Endothelial cell of umbilical vein (primary cell): ENCODE measurements around the gene STAT1. TPM values are rescaled to one million over a fixed set of nuclear protein-coding genes. Genes with fewer than 3 reads are reported as not detected.
A peak's percentile ranks its signal among the peaks of the same experiment; 100 is the strongest.

ENCODE experiments used
- BruUV-seq: library from RNA; stranded (reverse); fragments of 400-500 nt; replicated peaks from 2 replicates; lab custom pipeline; 2021; lab: Mats Ljungman, UMichigan
- CTCF ChIA-PET: fragments of 300-600, 350-600 bp; sonication (Branson Sonifier 250); formaldehyde crosslinking; loops from one replicate; lab custom pipeline; 2021; ENCODE audit warnings: antibody characterized with exemption, inconsistent platforms; lab: Charles Lee
- POLR2A ChIA-PET: fragments of 300-600, 350-600 bp; sonication (Branson Sonifier 250); formaldehyde crosslinking; loops from one replicate; lab custom pipeline; 2021; ENCODE audit warnings: antibody characterized with exemption, inconsistent platforms; lab: Charles Lee
- DNase-seq: peaks from one replicate; pipeline ENCODE4 v3.0.0-alpha.2; 2011; ENCODE audit warnings: low read depth, low spot score
- FAIRE-seq: peaks from 2 replicates; lab custom pipeline; 2011; peaks lifted over from hg19 to GRCh38; lab: Jason Lieb, UNC
- H2AFZ ChIP-seq: 2 replicates; pipeline ENCODE4 v1.6.0; 2012; ENCODE audit warnings: low read depth, low read length, control low read depth, inconsistent platforms
- H3K27ac ChIP-seq: 2 replicates; pipeline ENCODE4 v1.5.1; 2011; ENCODE audit warnings: low read depth, mild to moderate bottlenecking, control low read depth, low read length, moderate library complexity; ENCODE audit not compliant: insufficient read depth
- H3K27me3 ChIP-seq, 2 experiments: 2 replicates each; pipeline versions ENCODE4 v1.6.0 to v1.6.1; 2011; ENCODE audit warnings: low read length in 2 of 2, mixed read lengths in 1 of 2; ENCODE audit not compliant: control insufficient read depth in 2 of 2, insufficient read depth in 2 of 2
- H3K36me3 ChIP-seq, 2 experiments: 2 replicates in 1 of 2; 3 replicates in 1 of 2; pipeline ENCODE4 v1.5.1; 2011; ENCODE audit warnings: low read length in 2 of 2, mild to moderate bottlenecking in 1 of 2, moderate library complexity in 1 of 2; ENCODE audit not compliant: control insufficient read depth in 2 of 2, insufficient read depth in 2 of 2; ENCODE audit errors: extremely low read depth in 1 of 2
- H3K4me1 ChIP-seq: 3 replicates; pipeline ENCODE4 v1.5.1; 2011; ENCODE audit warnings: mild to moderate bottlenecking, low read length; ENCODE audit not compliant: control insufficient read depth, insufficient read depth; ENCODE audit errors: extremely low read depth
- H3K4me2 ChIP-seq: 2 replicates; pipeline ENCODE4 v1.6.1; 2011; ENCODE audit warnings: low read length, control low read depth, mixed read lengths; ENCODE audit not compliant: insufficient read depth
- H3K4me3 ChIP-seq, 3 experiments: fragments of 200-600 bp in 1 of 3; sonication (generic), shearing (Covaris generic) in 1 of 3; replicated peaks in 1 of 3; 2 replicates each; pipeline ENCODE4 v1.5.1; 2011 to 2016; ENCODE audit warnings: control low read depth in 3 of 3, low read length in 3 of 3, mild to moderate bottlenecking in 2 of 3, inconsistent platforms in 1 of 3, low read depth in 1 of 3, moderate library complexity in 1 of 3; ENCODE audit not compliant: insufficient read depth in 1 of 3
- H3K79me2 ChIP-seq: 2 replicates; pipeline ENCODE4 v1.6.0; 2012; ENCODE audit warnings: low read length, inconsistent platforms; ENCODE audit not compliant: control insufficient read depth, insufficient read depth
- H3K9ac ChIP-seq: replicated peaks from 2 replicates; pipeline ENCODE3; 2011; ENCODE audit warnings: low read length, control low read depth; ENCODE audit not compliant: insufficient read depth; ENCODE audit errors: extremely low read depth
- H3K9me1 ChIP-seq: replicated peaks from 3 replicates; pipeline ENCODE4 v1.6.0; 2011; ENCODE audit warnings: mild to moderate bottlenecking, low read length; ENCODE audit not compliant: control insufficient read depth, insufficient read depth; ENCODE audit errors: extremely low read depth
- H3K9me3 ChIP-seq: replicated peaks from 2 replicates; pipeline ENCODE4 v1.5.1; 2012; ENCODE audit warnings: low read length, inconsistent platforms; ENCODE audit not compliant: control insufficient read depth, insufficient read depth
- H4K20me1 ChIP-seq: replicated peaks from 2 replicates; pipeline ENCODE3; 2011; ENCODE audit warnings: mild to moderate bottlenecking, low read length; ENCODE audit not compliant: control insufficient read depth, insufficient read depth; ENCODE audit errors: extremely low read depth
- EZH2 ChIP-seq: IDR thresholded peaks from 2 replicates; pipeline ENCODE4 v1.6.1; 2012; ENCODE audit warnings: borderline replicate concordance, low read depth, mild to moderate bottlenecking, moderate library complexity, low read length, inconsistent platforms; ENCODE audit not compliant: severe bottlenecking
- FOS ChIP-seq: IDR thresholded peaks from 2 replicates; pipeline ENCODE4 v1.6.1; 2011; ENCODE audit warnings: mild to moderate bottlenecking, low read length, moderate library complexity, borderline replicate concordance; ENCODE audit not compliant: insufficient read depth
- GATA2 ChIP-seq: IDR thresholded peaks from 2 replicates; pipeline ENCODE4 v1.7.0; 2011; ENCODE audit warnings: low read depth, mild to moderate bottlenecking, moderate library complexity, mixed read lengths, low read length; ENCODE audit not compliant: insufficient read length, insufficient read depth
- JUN ChIP-seq: IDR thresholded peaks from 2 replicates; pipeline ENCODE4 v1.6.1; 2011; ENCODE audit warnings: borderline replicate concordance, low read depth; ENCODE audit not compliant: insufficient read length, insufficient read depth
- MYC ChIP-seq: IDR thresholded peaks from one replicate; pipeline ENCODE4 v1.6.1; 2011; ENCODE audit warnings: mild to moderate bottlenecking, low read depth, low read length
- POLR2A ChIP-seq: IDR thresholded peaks from 2 replicates; pipeline ENCODE4 v1.6.1; 2012; ENCODE audit warnings: low read depth, mild to moderate bottlenecking, control low read depth, low read length
- POLR2AphosphoS5 ChIP-seq: IDR thresholded peaks from 2 replicates; pipeline ENCODE4 v1.6.1; 2012; ENCODE audit warnings: low read depth, mild to moderate bottlenecking, control low read depth, low read length, moderate library complexity; ENCODE audit not compliant: insufficient read depth
- dilution Hi-C: fragments of 300-500 bp; cut with MboI; formaldehyde crosslinking; loops from one replicate; pipeline ENCODE4 v1.15.0; 2019; ENCODE audit warnings: low sequenced_read_pairs; ENCODE audit not compliant: extremely low pct_ligation_motif_present
- intact Hi-C: fragments of 100-400 bp; cut with micrococcal nuclease; formaldehyde crosslinking; loops from one replicate; pipeline ENCODE4 v1.10.0; 2022
- polyA plus RNA-seq, 4 experiments: library from polyadenylated mRNA; depleted of rRNA in 3 of 4; stranded (reverse) in 3 of 4; unstranded in 1 of 4; fragments of >200 nt; gene quantifications; 2 replicates each; pipeline versions ENCODE4 v1.2.1 to v1.2.3, GENCODE V29; 2011 to 2012; ENCODE audit warnings: missing spikeins in 1 of 4
- total RNA-seq: library from RNA; stranded (reverse); gene quantifications from 2 replicates; pipeline ENCODE4 v1.2.3, GENCODE V29; 2021
- TF ChIP-seq, protein P1 (sequence below), 2 donors: IDR thresholded peaks; 1 replicate in 1 of 2; 2 replicates in 1 of 2; pipeline ENCODE4 v1.5.1; 2011; ENCODE audit warnings: low read length in 2 of 2, mild to moderate bottlenecking in 2 of 2, moderate library complexity in 2 of 2, control low read depth in 1 of 2, inconsistent platforms in 1 of 2, low read depth in 1 of 2; ENCODE audit not compliant: insufficient read depth in 1 of 2; ENCODE audit errors: extremely low read depth in 1 of 2
- TF ChIP-seq, protein P2 (sequence below): IDR thresholded peaks from 2 replicates; pipeline ENCODE4 v1.6.1; 2011; ENCODE audit not compliant: insufficient read depth, insufficient read length

The STAT1 gene
- total and polyA plus RNA-seq, 2 donors (not counting 3 experiments of a cell fraction or from before 2014, with no cell fraction given): 64.2 to 67.6 TPM

DNA sequence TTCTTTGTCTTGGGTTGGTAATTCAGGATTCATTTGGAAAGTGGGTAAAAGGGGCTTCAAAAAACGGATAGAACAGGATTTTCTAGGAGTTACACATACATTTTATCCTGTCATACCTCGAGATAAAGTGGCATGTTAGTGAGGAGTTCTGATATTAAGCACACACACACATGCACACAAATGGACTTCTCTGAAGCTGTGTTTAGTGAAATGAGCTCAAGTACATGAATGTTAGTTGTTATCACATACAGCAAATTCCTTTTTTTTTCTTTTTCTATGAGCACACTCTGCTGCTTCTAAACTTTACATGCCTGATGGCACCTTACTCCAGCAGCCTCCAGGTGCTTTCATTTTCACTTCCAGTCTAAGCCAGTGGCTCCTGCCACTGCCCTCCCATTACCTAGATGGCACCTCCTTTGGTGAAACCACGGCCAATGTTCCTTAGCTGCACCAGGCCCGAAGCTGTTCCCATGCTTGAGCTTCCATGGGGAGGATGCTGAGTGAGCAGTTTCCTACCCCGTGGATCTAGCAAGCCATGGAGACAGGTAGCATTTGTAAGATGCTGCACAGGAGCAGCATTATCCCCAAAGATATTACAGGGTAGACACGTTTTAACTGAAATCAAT, 49.7 kb downstream of the STAT1 start:
- BruUV-seq: no TSS peak

DNA sequence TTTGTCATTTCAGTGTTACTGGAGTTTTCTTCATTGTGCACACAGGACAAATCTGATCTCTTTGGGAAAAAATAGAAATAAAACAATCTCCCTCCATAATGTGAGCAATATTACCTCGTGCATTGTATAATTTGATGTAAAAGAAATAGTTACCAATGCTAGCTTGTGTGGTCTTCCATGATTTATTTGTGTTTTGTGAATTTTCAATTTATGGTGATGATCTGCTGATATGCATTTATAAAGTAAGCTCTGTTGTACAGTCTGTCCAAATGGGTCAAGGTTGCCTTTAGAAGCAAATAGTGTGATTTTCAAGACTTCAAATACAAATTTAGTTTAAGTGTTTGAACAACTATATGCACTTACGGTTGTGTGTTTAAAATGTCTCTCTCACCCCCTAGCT, 50.9 kb downstream of the STAT1 start:
- no peaks in the 10 kb centered on the region for H3K27me3 ChIP-seq
- H3K9me3 ChIP-seq: no peaks in the 10 kb centered on the region
- H3K9ac ChIP-seq: no peak overlapping the region
- dilution Hi-C loops (no loop called here), intact Hi-C loops (no loop called here)
- POLR2A ChIA-PET: no interaction called here
- H3K4me2 ChIP-seq: no peak overlapping the region
- peaks cover 3% of the 10 kb centered on the region for H3K4me1 ChIP-seq
- H2AFZ ChIP-seq: no peak overlapping the region
- peaks cover 7 to 16% of the 10 kb centered on the region in 2 experiments for H3K36me3 ChIP-seq
- TF ChIP-seq, protein P1, sequence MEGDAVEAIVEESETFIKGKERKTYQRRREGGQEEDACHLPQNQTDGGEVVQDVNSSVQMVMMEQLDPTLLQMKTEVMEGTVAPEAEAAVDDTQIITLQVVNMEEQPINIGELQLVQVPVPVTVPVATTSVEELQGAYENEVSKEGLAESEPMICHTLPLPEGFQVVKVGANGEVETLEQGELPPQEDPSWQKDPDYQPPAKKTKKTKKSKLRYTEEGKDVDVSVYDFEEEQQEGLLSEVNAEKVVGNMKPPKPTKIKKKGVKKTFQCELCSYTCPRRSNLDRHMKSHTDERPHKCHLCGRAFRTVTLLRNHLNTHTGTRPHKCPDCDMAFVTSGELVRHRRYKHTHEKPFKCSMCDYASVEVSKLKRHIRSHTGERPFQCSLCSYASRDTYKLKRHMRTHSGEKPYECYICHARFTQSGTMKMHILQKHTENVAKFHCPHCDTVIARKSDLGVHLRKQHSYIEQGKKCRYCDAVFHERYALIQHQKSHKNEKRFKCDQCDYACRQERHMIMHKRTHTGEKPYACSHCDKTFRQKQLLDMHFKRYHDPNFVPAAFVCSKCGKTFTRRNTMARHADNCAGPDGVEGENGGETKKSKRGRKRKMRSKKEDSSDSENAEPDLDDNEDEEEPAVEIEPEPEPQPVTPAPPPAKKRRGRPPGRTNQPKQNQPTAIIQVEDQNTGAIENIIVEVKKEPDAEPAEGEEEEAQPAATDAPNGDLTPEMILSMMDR (IDR thresholded peaks at IDR 0.05; ENCODE audit: extremely low read depth in 1 of 2, insufficient read depth in 1 of 2, low read depth in 1 of 2, low read length in 2 of 2): no peak
- TF ChIP-seq POLR2A (no peak), GATA2 (no peak), POLR2AphosphoS5 (no peak), MYC (no peak), FOS (no peak), EZH2 (no peak), JUN (no peak)
- TF ChIP-seq, protein P2, sequence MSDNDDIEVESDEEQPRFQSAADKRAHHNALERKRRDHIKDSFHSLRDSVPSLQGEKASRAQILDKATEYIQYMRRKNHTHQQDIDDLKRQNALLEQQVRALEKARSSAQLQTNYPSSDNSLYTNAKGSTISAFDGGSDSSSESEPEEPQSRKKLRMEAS: no peak
- DNase-seq (no peak), FAIRE-seq (no peak)
- no peak overlapping the region for H3K27ac ChIP-seq
- H3K9me1 ChIP-seq: no peaks in the 10 kb centered on the region
- H3K79me2 ChIP-seq: no peaks in the 10 kb centered on the region
- H3K4me3 ChIP-seq: no peak overlapping the region
- CTCF ChIA-PET: interaction anchor here (1.0 kb wide), 1 partner anchor 75 kb away, joined by 3 read pairs; no protein-coding TSS in a partner anchor
- no peaks in the 10 kb centered on the region for H4K20me1 ChIP-seq
- BruUV-seq: TSS peak; percentile 7

More for the DNA sequence above, 49.7 kb downstream of the STAT1 start:
- Histone ChIP-seq H3K36me3 (peaks cover 7 to 18% of the 10 kb centered on the region in 2 experiments), H3K9me3 (no peaks in the 10 kb centered on the region), H3K27ac (no peak overlapping the region), H4K20me1 (no peaks in the 10 kb centered on the region), H3K9ac (no peak overlapping the region), H3K9me1 (no peaks in the 10 kb centered on the region), H3K4me1 (peaks cover 3% of the 10 kb centered on the region), H3K4me3 (no peak overlapping the region), H3K79me2 (no peaks in the 10 kb centered on the region), H2AFZ (no peak overlapping the region), H3K4me2 (no peak overlapping the region), H3K27me3 (no peaks in the 10 kb centered on the region)
- FAIRE-seq (no peak), DNase-seq (no peak)
- dilution Hi-C loops (no loop called here), intact Hi-C loops (no loop called here)
- TF ChIP-seq POLR2A: no peak
- no peak for TF ChIP-seq EZH2
- TF ChIP-seq FOS: no peak
- TF ChIP-seq GATA2: no peak
- ChIA-PET POLR2A (no interaction called here), CTCF (interaction anchor here (0.7 to 1.7 kb wide), 2 partner anchors 16 to 39 kb away, joined by 3 to 4 read pairs; no protein-coding TSS in a partner anchor)
